Spleen (tissue), 7 donors: ENCODE measurements around the gene COL8A2.

Experiments used
- CTCF ChIP-seq, 11 experiments: fragments of 200-600 bp in 7 of 11; fragments of 450-650 bp in 4 of 11; sonication (generic) in 4 of 11; IDR thresholded peaks in 8 of 11; conservative IDR thresholded peaks in 3 of 11; 1 replicate in 7 of 11; 2 replicates in 4 of 11; pipeline versions ENCODE4 v1.4.0 to v1.8.0; 2016 to 2021; ENCODE audit warnings: antibody characterized with exemption in 11 of 11, inconsistent platforms in 4 of 11, mild to moderate bottlenecking in 1 of 11
- POLR2A ChIP-seq, 3 donors: fragments of 450-650 bp; IDR thresholded peaks; one replicate each; pipeline ENCODE4 v1.5.1; 2017; ENCODE audit warnings: antibody characterized with exemption in 3 of 3, mild to moderate bottlenecking in 1 of 3
- POLR2AphosphoS5 ChIP-seq, 3 donors: sonication (generic); formaldehyde crosslinking; IDR thresholded peaks; one replicate each; pipeline ENCODE4 v1.5.1; 2017; ENCODE audit warnings: antibody characterized with exemption in 3 of 3
- donor health status: DM: no; HTN: no; CAD: no; lungs with moderate emphysema.
- donor health status: DM: no; HTN: no; CAD: no.
- donor health status: DM: no; HTN: no; CAD: no.

GRCh38 chr1:36068866-36069265, 56.2 kb downstream of the COL8A2 start:
- TF ChIP-seq CTCF (IDR thresholded peaks at IDR 0.05 in 8 of 11, conservative IDR thresholded peaks at IDR 0.05 in 3 of 11) (no peak), POLR2AphosphoS5 (IDR thresholded peaks at IDR 0.05) (no peak), POLR2A (IDR thresholded peaks at IDR 0.05) (no peak)
